Measurements from ENCODE around the gene ZSCAN25.
"Not testable (repeated sequence)": the region's sequence is repeated elsewhere in the genome, so short reads cannot be mapped to it uniquely, and the experiment has no call there.

Gene ZSCAN25

DNA sequence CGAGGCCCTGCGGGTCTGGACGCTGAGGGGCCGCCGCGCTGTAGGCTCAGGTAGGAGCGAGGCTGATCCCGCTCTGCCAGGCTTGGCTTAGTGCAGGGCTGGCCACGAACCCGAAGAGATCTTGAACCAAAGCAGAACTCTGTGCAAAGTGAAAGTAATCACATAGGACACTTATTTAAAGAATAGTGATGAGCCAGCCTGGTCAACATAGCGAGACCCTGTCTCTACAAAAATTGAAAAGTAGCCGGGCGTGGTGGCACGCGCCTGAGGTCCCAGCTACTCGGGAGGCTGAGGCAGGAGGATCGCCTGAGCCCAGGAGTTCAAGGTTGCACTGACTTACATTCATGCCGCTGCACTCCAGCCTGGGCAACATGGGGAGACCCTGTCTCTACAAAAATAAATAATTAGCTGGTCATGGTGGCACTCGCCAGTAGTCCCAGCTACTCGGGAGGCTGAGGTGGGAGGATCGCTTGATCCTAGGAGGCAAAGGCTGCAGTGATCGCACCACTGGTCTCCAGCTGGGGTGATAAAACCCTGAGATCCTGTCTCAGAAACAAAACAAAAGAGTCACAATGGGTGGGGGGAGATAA, 541 bp downstream of the ZSCAN25 start:
- DNase-seq (ENCODE audit: low read depth, low spot score) = no peak

DNA sequence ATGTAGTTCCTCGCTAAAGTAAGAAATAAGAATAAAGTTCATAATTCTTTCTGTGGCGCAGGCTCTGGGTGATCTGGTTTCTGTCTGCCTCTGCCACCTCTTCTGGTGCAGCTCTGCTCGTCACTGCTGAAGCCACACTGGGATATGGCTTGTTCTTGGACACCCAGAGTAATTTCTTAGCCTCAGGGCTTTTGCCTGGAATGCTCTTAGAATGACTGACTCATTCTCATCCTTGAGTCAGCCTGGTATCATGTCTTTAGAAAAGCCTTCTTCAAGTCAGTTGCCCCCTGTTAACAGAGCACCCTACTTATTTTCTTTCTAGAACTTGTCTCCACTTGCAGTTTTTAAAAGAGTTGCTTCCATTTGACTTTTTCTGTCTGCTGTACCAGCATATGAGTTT, 2.0 kb downstream of the ZSCAN25 start:
- no peak for DNase-seq (ENCODE audit: low read depth, low spot score)

DNA sequence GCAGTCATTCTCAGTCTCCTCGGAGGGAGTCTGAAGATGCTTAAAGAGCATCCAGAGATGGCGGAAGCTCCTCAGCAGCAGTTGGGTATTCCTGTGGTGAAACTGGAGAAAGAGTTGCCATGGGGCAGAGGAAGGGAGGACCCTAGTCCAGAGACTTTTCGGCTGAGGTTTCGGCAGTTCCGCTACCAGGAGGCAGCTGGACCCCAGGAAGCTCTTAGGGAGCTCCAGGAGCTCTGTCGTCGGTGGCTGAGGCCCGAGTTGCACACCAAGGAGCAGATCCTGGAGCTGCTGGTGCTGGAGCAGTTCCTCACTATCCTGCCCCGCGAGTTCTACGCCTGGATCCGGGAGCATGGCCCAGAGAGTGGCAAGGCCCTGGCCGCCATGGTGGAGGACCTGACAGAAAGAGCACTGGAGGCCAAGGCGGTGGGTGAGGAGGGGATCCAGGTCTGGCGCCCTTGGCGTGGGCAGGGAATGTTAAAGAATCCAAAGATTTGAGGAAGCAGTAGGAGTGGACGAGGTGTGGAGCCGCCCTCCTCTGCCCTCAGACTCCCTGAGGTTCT, 2.9 kb downstream of the ZSCAN25 start:
- DNase-seq (ENCODE audit: low read depth, low spot score) = no peak

DNA sequence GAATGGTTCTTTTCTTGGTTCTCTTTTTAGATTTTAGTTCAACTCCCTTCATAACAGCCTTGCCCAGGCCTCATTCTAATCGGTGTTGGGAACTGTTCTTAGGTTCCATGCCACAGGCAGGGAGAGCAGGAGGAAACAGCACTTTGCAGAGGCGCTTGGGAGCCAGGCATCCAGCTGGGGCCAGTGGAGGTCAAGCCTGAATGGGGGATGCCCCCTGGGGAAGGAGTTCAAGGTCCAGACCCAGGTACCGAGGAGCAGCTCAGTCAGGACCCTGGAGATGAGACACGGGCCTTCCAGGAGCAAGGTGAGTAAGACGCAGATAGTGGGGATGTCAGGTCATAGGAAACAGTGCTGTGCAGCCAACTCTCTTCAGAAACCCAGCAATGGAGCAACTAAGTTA, 4.5 kb downstream of the ZSCAN25 start:
- no peak for DNase-seq (ENCODE audit: low read depth, low spot score)

DNA sequence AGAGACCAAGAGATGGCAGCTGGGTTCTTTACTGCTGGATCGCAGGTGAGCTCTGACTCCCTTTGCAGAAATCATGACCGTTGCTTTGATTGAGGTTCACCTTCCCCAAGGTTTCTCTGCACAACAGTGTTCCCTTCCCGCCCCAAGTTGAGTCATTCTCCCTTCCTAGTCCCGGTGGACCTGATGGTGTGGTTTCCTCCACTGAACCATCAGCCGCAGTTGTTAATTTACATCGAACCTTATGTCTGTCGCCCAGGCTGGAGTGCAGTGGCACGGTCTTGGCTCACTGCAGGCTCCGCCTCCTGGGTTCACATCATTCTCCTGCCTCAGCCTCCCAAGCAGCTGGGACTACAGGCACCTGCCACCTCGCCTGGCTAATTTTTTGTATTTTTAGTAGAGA, 5.8 kb downstream of the ZSCAN25 start:
- no peak for DNase-seq (ENCODE audit: low read depth, low spot score)

DNA sequence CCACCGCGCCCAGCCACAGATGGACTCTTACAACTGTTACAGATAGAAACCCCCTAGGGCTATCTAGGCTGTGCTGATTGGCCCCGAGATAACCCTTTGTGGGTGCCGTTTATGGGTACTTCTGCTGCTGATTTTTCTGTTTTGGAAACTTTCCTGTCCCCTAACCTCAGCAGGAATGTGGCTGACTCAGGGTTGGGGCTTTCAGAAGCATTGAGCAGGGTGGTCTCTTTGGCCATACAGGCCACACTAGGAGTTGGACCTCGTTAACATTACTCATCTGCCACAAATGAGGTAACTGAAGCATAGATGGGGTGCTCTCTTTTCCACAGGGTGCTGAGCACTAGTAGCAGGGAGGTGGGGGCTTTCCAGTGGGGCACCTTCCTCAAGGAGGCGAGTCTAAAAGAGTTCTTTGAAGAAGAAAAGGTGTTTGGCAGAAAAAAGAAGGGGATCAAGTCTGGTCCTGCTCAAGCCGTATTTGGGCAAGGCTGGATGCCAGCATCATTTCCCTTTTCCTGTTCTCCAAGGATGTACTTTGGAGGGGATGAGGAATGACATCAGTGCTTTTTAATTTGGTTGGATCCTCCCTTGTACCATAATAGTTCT, 6.4 kb downstream of the ZSCAN25 start:
- DNase-seq (ENCODE audit: low read depth, low spot score) = no peak

DNA sequence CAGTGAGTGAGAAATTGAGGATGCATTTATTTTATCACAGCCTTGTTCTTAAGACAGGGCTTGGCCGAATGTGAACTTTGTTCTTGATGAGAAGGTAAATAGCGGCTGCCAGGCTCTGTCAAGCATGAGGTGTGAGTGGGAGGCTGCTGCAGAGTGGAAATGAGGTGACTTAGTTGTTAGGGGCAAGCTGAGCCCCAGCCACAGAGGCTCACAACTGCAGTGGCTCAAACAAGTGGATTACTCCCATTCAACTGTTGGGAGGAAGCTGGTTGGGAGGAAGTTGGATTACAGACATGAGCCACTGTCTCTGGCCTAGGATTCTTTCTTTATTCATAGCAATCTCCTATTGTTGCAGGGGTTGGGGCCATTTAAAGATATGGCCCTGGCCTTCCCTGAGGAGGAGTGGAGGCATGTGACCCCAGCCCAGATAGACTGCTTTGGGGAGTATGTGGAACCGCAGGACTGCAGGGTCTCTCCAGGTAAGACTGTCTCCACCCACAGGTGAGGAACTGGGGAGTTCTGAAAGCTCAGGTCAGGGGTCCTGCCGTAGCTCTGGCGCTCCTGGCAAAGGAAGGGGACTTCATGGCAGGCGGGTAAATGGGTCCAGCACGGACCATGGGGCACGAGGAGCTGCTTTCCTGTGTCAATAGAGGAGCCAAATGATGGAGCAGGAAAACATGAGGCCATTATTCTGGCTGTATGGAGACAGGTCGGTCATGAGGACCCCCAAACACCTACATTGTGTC, 7.1 kb downstream of the ZSCAN25 start:
- DNase-seq (ENCODE audit: low read depth, low spot score) = no peak

DNA sequence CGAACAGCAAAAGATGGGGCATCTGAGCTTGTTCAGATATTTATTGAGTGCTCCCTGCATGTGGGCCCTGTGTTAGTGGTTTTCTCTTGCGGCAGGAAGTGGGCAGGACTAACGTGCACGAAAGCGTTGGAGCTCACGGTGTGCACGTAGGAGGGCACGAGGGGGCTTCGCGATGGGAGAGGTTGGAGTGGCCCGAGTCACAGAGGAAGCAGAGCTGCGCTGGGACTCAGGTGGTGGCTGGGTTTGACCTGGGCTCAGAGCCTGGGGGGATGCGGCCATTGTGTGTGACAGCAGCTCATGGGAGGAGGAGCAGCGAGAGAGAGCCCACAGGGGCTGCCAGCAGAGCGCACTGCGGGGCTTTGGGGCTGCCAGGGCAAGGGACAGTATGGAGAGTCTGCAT, 7.7 kb downstream of the ZSCAN25 start:
- DNase-seq (ENCODE audit: low read depth, low spot score) = no peak

DNA sequence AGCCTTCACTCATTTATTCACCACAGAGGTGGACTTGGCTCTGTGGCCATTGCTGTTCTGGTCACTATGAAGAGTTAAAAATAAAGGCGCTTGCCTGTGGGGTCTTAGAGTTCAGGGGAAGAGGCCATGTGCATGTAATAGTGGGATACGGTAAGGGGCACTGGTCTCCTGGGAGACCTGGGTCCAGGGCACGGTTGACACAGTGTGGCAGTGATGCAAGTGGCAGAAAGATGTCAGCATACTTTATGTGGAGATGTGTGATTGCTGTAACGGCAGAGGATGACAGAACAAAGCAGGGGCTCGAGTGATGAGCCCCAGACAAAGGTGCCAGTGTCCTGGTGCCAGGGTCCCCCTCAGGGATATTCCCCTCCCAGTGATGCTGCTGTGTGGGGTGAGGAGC, 8.6 kb downstream of the ZSCAN25 start:
- DNase-seq (ENCODE audit: low read depth, low spot score) = no peak

DNA sequence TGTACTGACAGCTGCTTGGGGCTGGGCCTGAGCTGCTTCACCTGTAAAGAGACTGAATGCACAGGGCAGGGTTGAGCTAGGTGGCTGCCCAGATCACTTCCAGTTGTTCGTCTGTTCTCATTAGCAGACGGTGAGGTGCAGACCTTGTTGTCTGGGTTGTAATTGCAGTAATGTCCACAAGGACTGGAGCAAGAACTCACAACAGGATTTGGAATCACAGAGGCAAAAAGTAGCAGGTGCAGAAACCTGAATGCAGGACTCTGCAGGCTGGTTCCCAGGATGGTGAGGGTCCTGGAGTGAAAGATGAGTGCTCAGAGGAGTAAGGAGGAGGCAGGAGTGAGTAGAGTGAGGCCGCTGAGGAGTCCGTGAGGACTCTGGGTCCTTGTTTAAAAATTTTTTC, 9.2 kb downstream of the ZSCAN25 start:
- DNase-seq (ENCODE audit: low read depth, low spot score) = no peak

DNA sequence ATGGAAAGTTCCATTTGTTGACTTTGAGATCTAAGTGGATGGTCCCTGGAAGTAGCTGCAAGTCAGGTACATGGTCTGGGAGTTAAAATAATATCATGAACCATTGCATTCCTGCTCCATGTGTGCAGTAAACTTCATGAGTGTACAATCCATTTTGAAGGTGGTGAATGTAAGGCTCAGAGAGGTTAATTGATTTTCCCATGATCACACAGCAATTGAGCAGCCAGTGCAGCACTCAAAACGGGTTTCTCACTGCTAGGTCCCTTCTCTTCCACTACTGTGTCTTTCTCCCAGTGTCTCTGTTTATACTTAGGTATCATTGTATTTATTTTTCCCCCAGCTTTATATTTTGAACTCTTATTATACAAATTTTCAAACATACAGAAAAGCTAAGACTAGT, 9.9 kb downstream of the ZSCAN25 start:
- DNase-seq (ENCODE audit: low read depth, low spot score) = no peak

DNA sequence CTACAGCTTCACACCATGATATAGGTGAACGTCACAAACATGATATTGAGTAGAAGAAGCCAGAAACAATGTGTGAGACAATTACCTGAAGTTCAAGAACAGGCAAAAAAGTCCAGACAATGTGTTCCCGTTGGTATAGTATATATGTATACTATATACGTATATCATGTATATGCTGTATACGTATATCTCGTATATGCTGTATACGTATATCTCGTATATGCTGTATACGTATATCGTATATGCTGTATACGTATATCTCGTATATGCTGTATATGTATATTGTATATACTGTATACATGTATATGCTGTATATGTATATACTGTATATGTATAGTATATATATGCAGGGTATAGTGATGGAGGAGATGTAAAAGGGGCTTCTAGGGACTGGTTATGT, 10.8 kb downstream of the ZSCAN25 start:
- no peak for DNase-seq (ENCODE audit: low read depth, low spot score)

DNA sequence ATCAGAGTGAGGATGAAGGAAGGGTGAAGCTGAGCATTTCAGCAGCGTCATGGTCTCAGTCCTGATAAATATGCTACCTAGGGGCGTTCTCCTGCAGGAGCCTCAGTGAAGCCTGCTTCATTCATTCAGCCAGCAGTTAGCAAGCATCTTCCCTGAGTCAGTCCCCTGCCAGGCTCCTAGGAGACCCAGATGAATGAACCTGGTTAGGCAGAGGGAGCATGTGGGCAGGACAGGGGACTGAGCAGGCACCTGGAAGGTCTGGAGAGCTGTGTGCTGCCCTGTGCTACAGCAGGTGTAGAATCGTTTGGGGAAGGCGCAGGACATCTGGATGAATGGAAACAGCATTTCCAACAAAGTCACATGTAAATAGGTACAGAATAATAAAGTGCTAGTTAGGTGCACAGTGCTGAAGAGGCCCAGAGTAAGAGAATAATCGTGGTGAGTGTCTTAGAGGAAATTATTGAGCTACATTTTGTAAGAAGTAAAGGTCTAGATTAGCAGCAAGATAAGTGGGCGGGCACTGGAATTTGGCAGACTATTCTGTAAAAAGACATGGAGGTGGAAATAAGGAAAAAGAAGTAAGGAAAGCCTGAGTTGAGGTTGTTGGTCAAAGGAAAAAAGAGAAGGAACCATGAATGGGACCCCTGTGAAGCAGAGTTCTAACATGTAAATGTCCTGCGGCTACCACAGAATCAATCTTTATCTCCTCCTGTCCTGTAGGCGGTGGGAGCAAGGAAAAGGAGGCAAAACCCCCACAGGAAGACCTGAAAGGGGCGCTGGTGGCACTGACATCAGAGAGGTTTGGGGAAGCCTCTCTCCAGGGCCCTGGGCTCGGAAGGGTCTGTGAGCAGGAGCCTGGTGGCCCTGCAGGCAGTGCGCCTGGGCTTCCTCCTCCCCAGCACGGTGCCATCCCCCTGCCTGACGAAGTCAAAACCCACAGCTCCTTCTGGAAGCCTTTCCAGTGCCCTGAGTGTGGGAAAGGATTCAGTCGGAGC, 12.0 kb downstream of the ZSCAN25 start:
- no peak for DNase-seq (ENCODE audit: low read depth, low spot score)

DNA sequence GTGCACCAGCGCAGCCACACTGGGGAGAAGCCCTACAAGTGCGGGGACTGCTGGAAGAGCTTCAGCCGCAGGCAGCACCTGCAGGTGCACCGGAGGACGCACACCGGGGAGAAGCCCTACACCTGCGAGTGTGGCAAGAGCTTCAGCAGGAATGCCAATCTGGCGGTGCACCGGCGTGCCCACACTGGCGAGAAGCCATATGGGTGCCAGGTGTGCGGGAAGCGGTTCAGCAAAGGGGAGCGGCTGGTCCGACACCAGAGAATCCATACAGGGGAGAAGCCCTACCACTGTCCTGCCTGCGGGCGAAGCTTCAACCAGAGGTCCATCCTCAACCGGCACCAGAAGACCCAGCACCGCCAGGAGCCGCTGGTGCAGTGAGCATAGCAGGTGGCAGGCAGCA, 12.9 kb downstream of the ZSCAN25 start:
- no peak for DNase-seq (ENCODE audit: low read depth, low spot score)

DNA sequence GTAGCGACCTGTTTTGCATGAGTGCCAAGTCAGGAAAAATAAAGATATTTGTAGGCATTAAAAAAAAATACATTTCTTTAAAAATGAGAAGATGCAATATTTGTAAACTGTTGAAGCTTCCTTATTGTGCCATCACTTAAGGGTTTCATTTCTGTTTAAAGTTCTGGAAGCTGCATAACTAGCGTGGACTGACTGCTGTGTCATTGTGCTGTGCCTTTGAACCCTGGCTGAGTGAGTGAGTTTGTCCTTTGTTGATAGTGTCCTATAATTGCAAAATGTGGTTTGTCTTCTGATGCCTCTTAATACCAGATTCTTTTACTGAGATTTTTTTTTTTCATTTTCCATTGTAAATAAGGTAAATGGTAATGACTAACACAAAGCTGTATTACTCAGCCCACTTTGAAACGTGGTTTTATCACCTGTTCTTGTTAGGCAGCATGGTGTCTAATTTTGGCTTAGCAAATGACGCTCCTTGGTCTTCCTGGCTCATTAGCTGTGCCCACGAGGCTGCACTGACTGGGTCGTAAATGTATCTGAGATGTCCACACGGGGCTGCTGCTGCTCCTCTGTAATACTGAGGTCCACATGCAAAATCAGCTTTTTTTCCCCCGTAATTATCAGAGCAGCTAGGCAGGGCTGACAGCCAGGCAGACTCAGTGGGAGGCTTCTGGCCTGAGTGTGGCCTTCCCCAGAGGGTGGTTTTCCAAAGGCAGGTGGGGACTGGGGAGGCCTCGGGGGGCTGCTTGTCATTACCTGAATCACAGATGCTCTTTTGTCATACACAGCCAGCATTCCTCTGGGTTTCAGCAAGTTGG, 14.8 kb downstream of the ZSCAN25 start:
- DNase-seq (ENCODE audit: low read depth, low spot score) = no peak

DNA sequence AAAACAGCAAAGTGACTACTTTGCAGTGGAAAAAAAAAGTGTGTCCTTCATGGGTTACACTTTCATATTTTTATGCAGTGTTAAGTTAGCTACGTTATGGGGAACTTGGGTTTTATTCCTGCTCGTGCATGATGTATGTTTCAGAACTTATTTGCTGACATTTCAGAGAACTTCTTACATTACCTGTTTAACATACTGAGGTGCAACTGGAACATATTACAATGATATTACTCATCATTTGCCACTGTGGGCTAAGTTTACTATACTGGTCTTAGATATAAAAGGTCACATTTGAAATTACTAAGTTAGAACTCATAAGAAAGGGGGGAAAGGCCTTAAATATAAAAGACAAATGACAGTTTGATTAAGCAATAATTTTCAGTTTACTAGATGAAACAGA, 20.7 kb downstream of the ZSCAN25 start:
- not testable (repeated sequence) for DNase-seq (ENCODE audit: low read depth, low spot score)

DNA sequence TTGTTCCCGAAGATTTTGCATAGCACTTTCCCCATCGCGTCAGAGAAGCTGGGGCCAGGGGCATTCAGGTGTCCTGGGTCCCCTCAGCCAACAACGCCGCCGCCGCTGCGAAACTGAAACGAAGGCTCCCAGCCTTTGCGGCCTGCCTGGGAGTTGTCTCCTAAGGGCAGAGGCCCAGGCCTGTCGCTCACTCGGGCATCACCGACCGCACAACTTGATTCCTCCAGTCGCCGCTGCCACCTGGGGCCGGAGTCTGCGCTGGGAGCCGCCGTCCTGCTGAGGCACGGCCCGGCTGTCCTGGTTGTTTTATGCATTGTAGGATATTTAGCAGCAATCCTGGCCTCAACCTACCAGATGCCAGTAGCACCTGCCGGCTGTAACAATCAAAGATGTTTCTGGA, 22.0 kb downstream of the ZSCAN25 start:
- DNase-seq (ENCODE audit: low read depth, low spot score) = no peak

DNA sequence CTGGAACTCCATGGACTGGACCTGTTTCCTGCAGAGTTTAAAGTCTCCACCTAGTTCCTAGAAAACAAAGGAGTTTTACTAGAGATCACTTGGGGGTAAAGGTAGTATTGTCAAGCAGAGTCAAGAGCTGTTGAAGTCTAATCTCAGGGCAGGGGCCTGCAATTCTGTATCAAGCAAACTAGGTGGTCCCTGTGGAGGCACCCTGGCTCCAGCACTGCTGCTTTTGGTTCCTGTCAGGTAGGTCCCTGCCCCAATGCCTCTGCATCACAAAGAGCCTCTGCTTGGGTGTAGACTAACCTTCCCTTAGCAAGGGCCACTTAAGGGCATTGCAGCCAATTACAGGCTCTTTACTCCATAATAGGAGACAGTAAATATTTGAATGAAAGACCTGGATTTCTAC, 22.5 kb downstream of the ZSCAN25 start:
- DNase-seq (ENCODE audit: low read depth, low spot score) = no peak

DNA sequence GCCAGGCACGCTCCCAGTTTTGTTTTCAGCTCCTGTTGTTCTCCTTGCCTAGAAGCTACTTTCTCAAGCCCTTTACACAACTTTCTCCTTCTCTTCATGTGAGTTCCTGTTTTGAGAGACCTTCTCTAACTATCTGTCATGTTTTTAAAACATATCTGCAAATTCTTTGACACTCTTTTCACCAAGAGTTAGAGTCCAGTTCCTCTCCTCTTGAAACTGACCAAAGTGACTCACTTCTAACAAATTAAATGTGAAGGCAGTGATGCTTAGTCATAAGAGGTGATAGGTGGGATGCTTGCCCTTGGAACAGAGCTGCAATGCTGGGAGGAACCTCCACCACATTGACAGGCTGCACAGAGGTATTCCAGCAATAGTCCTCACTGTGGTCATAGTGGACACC, 25.3 kb downstream of the ZSCAN25 start:
- DNase-seq (ENCODE audit: low read depth, low spot score) = no peak

DNA sequence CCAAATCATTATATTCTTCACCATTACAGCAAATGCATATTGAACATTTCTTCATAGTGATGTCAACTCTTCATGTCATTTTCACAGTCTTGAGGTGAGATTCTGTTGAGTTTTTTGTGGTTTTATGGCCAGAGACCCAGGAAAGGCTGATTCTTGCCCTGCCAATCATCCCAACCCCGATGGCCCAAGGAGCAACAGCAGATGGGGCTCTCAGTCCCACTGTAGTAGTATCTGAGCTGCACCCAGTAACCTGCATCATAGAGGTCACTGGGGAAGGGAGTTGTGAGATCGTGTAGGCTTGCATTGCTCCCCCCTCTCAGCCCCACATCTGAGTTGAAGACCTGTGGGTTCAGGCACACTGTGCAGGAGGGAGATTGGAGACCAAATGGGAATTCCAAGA, 26.7 kb downstream of the ZSCAN25 start:
- DNase-seq (ENCODE audit: low read depth, low spot score) = no peak

DNA sequence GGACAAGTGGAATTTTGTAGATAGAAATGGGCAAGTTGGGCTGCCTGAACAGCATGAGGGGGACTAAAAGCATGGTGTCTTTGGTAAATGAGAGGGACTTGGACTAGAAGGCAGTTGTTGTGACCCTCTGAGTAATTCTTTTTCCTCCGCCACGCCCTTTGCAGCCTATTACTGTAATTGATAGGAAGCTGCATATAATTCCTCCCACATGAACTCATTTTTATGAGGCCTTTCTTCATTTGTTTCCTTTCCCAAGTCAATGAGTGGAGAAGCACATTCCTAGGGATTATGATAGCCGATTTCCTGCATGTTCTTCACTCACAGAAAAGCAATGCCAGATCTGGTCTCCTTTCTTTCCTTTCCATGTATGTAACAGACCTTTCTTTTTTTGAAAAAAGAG, 27.7 kb downstream of the ZSCAN25 start:
- no peak for DNase-seq (ENCODE audit: low read depth, low spot score)
